Kidney tubule cell (primary cell): ENCODE measurements around the gene SLC44A4.
A peak's percentile ranks its signal among the peaks of the same experiment; 100 is the strongest.
"Not testable (repeated sequence)": the region's sequence is repeated elsewhere in the genome, so short reads cannot be mapped to it uniquely, and the experiment has no call there.

ENCODE experiments used
- DNase-seq: peaks from one replicate; pipeline ENCODE4 v3.0.0-alpha.2; 2018; ENCODE audit warnings: low spot score

The SLC44A4 gene

GRCh38 chr6:31859923-31860322, 18.9 kb downstream of the SLC44A4 start:
- no peak for DNase-seq

DNA sequence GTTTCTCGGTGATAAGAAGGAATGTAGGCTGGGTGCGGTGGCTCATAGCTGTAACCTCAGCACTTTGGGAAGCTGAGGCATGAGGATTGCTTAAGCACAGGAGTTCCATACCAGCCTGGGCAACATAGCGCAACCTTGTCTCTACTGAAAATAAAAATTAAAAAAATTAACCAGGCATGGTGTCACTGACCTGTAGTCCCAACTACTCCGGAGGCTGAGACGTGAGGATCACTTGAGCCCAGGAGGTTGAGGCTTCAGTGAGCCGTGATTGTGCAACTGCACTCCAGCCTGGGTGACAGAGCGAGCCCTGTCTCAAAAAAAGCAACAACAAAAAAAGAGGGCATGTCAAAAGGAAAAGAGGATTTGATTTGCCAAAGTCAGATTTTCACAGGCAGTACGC, 20.1 kb downstream of the SLC44A4 start:
- DNase-seq = no peak

- not testable (repeated sequence) for DNase-seq
These were observed 21.0 kb downstream of the SLC44A4 start for GRCh38 chr6:31857774-31858173.

DNA sequence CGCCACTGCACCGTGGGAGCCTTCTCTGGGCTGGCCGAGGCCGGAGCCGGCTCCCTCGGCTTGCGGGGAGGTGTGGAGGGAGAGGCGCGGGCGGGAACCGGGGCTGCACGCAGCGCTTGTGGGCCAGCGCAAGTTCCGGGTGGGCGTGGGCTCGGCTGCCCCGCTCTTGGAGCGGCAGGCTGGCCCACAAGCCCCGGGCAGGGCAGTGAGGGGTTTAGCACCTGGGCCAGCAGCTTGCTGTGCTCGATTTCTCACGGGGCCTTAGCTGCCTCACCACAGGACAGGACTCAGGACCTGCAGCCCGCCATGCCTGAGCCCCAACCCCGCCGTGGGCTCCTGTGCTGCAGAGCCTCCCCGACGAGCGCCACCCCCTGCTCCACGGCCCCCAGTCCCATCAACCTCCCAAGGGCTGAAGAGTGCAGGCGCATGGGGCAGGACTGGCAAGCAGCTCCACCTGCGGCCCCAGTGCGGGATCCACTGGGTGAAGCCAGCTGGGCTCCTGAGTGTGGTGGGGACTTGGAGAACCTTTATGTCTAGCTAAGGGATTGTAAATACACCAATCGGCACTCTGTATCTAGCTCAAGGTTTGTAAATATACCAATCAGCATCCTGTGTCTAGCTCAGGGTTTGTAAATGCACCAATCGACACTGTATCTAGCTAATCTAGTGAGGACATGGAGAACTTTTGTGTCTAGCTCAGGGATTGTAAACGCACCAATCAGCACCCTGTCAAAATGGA, 26.6 kb downstream of the SLC44A4 start:
- DNase-seq = not testable (repeated sequence)

DNA sequence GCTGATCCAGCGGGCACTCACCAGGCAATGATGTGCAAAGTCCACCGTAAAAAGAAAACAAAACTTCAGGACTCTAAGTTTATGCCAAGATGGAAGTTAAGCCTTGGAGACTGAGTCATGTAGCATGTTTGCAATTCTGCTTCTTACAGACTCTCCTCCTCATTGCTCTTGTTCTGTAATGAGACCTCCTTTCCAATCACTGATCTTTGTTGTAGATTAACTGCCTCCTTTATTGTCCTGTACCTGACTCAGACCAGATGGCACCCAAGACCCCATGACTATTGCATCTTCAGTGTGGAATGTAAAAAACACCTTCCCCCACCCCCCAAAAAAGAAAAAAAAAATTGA, 27.3 kb downstream of the SLC44A4 start:
- peak; percentile 96 for DNase-seq

DNA sequence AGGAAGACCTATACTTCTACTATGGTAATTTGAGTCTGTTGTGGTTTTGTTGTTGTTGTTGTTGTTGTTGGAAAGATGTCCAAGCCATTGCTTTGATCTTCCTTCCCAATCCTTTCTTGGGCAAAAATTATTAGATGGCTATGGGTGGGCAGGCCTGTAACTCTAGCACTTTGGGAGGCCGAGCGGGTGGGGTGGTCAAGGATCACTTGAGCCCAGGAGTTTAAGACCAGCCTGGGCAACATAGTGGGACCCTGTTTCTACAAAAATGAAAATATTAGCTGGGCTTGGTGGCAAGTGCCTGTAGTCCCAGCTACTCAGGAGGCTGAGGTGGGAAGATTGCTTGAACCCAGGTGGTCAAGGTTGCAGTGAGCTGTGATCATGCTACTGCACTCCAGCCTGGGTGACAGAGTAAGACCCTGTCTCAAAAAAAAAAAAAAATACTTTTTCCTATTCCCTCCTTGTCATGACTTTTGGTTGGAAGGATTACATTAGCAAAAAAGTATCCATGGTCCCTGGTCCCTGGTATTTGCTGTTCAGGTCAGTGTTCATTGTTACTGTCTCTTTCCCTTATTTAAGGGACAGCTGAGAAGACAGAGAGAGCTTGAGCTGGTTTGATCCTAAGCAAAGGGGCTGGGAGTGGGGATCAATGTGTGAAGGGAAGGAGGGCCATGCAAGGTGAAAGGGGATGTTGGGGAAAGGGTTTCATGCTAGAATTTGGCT, 27.9 kb downstream of the SLC44A4 start:
- DNase-seq = no peak

GRCh38 chr6:31847276-31847978, 31.4 kb downstream of the SLC44A4 start:
- no peak for DNase-seq

GRCh38 chr6:31844507-31844906, 34.3 kb downstream of the SLC44A4 start:
- DNase-seq = no peak

DNA sequence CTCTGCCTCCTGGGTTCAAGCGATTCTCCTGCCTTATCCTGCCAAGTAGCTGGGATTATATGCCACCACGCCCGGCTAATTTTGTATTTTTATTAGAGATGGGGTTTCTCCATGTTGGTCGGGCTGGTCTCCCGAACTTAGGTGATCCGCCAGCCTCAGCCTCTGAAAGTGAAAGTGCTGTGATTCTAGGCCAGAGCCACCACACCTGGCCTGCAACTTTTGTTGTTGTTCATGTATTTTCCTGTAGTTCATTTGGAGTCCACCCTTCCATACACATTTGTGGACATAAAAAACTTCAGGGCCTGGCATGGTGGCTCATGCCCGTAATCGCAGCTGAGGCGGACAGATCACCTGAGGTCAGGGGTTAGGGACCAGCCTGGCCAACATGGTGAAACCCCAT, 36.7 kb downstream of the SLC44A4 start:
- DNase-seq = no peak

GRCh38 chr6:31839779-31840126, 39.0 kb downstream of the SLC44A4 start:
- DNase-seq = not testable (repeated sequence)

DNA sequence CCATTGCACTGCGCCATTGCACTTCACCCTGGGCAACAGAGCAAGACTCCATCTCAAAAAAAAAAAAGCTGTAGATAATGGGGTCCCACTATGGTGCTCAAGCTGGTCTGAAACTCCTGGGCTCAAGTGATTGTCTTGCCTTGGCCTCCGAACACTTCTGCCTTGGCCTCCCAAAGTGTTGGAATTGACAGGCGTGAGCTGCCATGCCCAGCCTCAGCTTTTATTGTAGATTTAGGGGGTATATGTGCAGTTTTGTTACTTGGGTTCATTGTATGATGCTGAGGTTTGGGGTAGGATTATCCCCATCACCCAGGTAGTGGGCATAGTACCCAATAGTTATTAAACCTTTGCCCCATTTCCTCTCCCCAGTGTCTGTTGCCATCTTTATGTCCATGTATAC, 39.8 kb downstream of the SLC44A4 start:
- DNase-seq = no peak

DNA sequence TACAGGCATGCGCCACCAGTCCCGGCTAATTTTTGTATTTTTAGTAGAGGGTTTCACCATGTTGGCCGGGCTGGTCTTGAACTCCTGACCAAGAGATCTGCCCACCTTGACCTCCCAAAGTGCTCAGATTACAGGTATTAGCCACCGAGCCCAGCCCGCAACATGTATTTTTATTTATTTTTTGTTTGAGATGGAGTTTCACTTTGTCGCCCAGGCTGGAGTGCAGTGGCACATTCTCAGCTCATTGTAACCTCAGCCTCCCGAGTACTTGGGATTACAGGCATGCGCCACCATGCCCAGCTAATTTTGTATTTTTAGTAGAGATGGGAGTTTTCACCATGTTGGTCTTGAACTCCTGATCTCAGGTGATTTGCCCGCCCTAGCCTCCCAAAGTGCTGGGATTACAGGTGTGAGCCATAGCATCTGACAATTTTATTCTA, 40.7 kb downstream of the SLC44A4 start:
- DNase-seq = not testable (repeated sequence)

GRCh38 chr6:31837369-31838113, 41.3 kb downstream of the SLC44A4 start:
- DNase-seq = no peak

DNA sequence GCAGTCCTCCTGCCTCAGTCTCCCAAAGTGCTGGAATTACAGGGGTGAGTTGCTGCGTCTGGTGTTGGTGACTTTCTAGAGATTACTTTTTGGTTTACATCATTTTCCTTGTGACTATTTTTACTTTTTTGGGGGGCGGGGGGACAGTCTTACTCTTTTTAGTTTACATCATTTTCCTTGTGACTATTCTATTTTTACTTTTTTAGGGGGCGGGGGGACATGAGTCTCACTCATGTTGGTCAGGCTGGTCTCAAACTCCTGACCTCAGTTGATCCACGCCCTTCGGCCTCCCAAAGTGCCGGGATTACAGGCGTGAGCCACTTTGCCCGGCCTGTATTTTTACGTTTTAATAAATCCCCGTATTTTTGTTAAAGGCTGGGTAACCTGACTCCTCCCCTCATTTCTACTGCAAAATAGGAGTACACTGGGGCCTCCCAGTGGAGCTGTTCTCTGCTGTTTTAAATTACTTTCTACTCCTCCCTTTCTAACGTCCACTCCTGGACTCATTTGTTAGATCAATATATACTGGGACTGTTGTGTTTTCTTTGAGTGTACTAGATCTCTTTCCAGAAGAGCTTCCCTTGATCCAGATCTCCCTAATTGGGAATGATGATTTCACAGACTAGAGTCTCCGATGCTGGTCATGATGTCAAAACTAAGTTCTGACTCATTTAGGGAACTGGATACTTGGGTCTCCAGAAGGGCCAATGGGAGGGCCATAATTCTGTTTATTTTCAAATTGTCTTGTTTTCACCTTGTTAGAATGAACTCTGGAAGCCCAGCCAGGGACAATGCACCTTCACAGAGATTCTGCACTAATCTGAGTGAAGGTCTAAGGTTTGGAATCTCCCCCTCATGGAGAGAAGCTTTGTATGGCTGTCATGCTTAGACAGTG, 42.1 kb downstream of the SLC44A4 start:
- DNase-seq = no peak

DNA sequence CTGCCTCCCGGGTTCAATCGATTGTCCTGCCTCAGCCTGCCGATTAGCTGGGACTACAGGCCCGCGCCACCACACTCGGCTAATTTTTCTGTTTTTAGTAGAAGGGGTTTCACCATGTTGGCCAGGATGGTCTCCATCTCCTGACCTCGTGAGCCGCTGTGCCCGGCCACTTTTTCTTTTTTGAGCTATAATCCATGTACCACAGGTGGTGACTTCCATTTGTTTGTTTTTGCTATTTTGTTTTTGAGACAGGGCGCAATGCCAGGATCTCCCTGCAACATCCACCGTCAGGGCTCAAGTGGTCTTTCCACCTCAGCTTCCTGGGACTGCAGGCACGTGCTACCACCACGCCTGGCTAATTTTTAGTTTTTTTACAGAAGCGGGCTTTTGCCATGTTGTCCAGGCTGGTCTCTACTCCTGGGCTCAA, 42.7 kb downstream of the SLC44A4 start:
- DNase-seq = no peak

DNA sequence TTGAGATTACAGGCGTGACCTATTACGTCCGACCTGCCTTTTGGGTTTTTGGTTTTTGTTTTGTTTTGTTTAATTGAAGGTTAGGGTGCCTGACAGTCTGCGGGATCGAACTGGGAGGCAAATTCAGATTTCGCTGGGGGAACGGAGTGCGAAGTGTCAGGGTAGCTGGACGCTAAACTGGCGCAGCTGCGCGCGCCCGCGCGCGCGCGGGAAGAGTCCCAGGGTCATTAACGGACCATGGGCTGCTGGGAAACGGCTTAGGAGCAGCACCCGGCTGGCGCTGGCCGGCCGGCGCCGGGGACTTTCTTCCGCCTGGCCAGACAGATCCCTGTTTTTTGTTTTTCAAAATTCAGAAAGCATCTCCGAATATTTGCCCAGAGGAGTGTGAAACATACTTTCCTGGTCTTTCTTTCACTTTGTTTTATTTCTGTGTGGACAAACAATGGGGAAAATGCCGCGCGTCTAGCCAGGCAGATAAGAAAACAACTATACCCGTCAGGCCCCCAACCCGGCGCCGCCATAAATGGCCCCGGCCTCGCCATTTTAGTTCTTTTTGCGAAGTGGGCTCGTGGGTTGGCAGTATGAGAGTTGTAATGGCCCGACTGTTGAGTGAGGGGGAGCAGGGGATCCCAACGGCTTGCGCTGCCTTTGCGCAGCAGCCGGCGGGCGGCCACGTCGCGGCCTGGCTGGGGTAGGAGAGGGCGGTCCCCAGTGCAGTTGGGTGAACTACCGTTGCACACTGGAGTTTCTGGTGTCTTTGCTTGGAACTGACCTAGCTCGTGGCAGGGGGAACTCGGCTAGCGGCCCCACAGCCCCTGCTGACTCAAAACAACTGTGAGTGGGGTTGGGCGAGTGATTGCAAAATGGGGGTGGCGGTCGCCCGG, 44.2 kb downstream of the SLC44A4 start:
- DNase-seq = peak; percentile 90

GRCh38 chr6:31831350-31832215, 47.2 kb downstream of the SLC44A4 start:
- no peak for DNase-seq

- no peak for DNase-seq
These were observed 47.9 kb downstream of the SLC44A4 start for GRCh38 chr6:31830886-31831335.

- peak; percentile 55 for DNase-seq
These were observed 49.0 kb downstream of the SLC44A4 start for GRCh38 chr6:31829633-31830283.
